Thyroid gland (tissue), 4 donors: ENCODE results near the gene ODC1.

Experiments
- CTCF ChIP-seq, 6 experiments: fragments of 200-600 bp in 3 of 6; fragments of 450-650 bp in 3 of 6; sonication (generic) in 3 of 6; IDR thresholded peaks; one replicate each; pipeline ENCODE4 v1.5.1; 2016 to 2019; ENCODE audit warnings: antibody characterized with exemption in 6 of 6, mild to moderate bottlenecking in 2 of 6, inconsistent platforms in 1 of 6, moderate library complexity in 1 of 6
- POLR2A ChIP-seq, 2 donors: fragments of 450-650 bp; IDR thresholded peaks; one replicate each; pipeline ENCODE4 v1.6.1; 2017; ENCODE audit warnings: antibody characterized with exemption in 2 of 2, mild to moderate bottlenecking in 2 of 2, moderate library complexity in 1 of 2

GRCh38 chr2:10413991-10414451 is 34.1 kb downstream of the ODC1 start:
- TF ChIP-seq CTCF (IDR thresholded peaks at IDR 0.05) (no peak), POLR2A (IDR thresholded peaks at IDR 0.05) (no peak)
